Trophoblast cell (in vitro differentiated cells and primary cell): ENCODE data around the gene NPC1.
"Not testable (repeated sequence)": the region's sequence is repeated elsewhere in the genome, so short reads cannot be mapped to it uniquely, and the experiment has no call there.

Experiments
- DNase-seq, 2 donors: peaks; one replicate each; pipeline ENCODE4 v3.0.0-alpha.2; 2016
- H2AFZ ChIP-seq: 2 replicates; pipeline ENCODE4 v1.6.1; 2013; ENCODE audit warnings: low read length, moderate library complexity, mild to moderate bottlenecking; ENCODE audit not compliant: insufficient read depth, poor library complexity
- H2AK5ac ChIP-seq: 2 replicates; pipeline ENCODE4 v1.6.1; 2013; ENCODE audit warnings: mild to moderate bottlenecking, low read length
- H2BK120ac ChIP-seq: 2 replicates; pipeline ENCODE4 v1.6.1; 2013; ENCODE audit warnings: low read length, mild to moderate bottlenecking, moderate library complexity; ENCODE audit not compliant: insufficient read depth, poor library complexity
- H2BK12ac ChIP-seq: 2 replicates; pipeline ENCODE4 v1.6.1; 2013; ENCODE audit warnings: mild to moderate bottlenecking, low read length, moderate library complexity
- H2BK5ac ChIP-seq: 2 replicates; pipeline ENCODE4 v1.6.1; 2013; ENCODE audit warnings: low read length, low read depth, moderate library complexity, mild to moderate bottlenecking; ENCODE audit not compliant: poor library complexity
- H3K14ac ChIP-seq: 2 replicates; pipeline ENCODE4 v1.6.1; 2013; ENCODE audit warnings: mild to moderate bottlenecking, low read length
- H3K18ac ChIP-seq: 2 replicates; pipeline ENCODE4 v1.6.1; 2013; ENCODE audit warnings: mild to moderate bottlenecking, low read length
- H3K23ac ChIP-seq: 2 replicates; pipeline ENCODE4 v1.6.1; 2013; ENCODE audit warnings: low read length
- H3K27ac ChIP-seq: 2 replicates; pipeline ENCODE4 v1.5.1; 2013; ENCODE audit warnings: low read depth, mild to moderate bottlenecking, inconsistent platforms, low read length, moderate library complexity
- H3K27me3 ChIP-seq: 2 replicates; pipeline ENCODE4 v1.6.1; 2013; ENCODE audit warnings: inconsistent platforms, mild to moderate bottlenecking, low read length, moderate library complexity; ENCODE audit not compliant: insufficient read depth
- H3K36me3 ChIP-seq, 2 experiments: 1 replicate in 1 of 2; 2 replicates in 1 of 2; pipeline ENCODE4 v1.6.1; 2013; ENCODE audit warnings: low read length in 2 of 2, mild to moderate bottlenecking in 2 of 2, moderate library complexity in 1 of 2; ENCODE audit not compliant: insufficient read depth in 2 of 2, control insufficient read depth in 1 of 2
- H3K4ac ChIP-seq: 2 replicates; pipeline ENCODE4 v1.6.1; 2013; ENCODE audit warnings: low read depth, mild to moderate bottlenecking, low read length, moderate library complexity
- H3K4me1 ChIP-seq, 2 experiments: 1 replicate in 1 of 2; 2 replicates in 1 of 2; pipeline ENCODE4 v1.6.1; 2013; ENCODE audit warnings: low read length in 2 of 2, mild to moderate bottlenecking in 2 of 2, moderate library complexity in 1 of 2; ENCODE audit not compliant: insufficient read depth in 2 of 2, control insufficient read depth in 1 of 2
- H3K4me2 ChIP-seq: 2 replicates; pipeline ENCODE4 v1.6.1; 2013; ENCODE audit warnings: inconsistent platforms, mild to moderate bottlenecking, low read length, moderate library complexity
- H3K4me3 ChIP-seq: 2 replicates; pipeline ENCODE4 v1.5.1; 2013; ENCODE audit warnings: mild to moderate bottlenecking, low read depth, low read length, inconsistent platforms
- H3K79me1 ChIP-seq: one replicate; pipeline ENCODE4 v1.6.1; 2013; ENCODE audit warnings: low read length
- H3K79me2 ChIP-seq: 2 replicates; pipeline ENCODE4 v1.6.1; 2013; ENCODE audit warnings: low read length, mild to moderate bottlenecking; ENCODE audit not compliant: control insufficient read depth, insufficient read depth, poor library complexity
- H3K9ac ChIP-seq: 2 replicates; pipeline ENCODE4 v1.6.1; 2013; ENCODE audit warnings: mild to moderate bottlenecking, low read length
- H3K9me3 ChIP-seq: 2 replicates; pipeline ENCODE4 v1.6.1; 2013; ENCODE audit warnings: low read depth, mild to moderate bottlenecking, control low read depth, inconsistent platforms, low read length; ENCODE audit not compliant: insufficient read depth
- H4K12ac ChIP-seq: 2 replicates; pipeline ENCODE4 v1.6.1; 2013; ENCODE audit warnings: low read depth, mild to moderate bottlenecking, low read length, moderate library complexity
- H4K8ac ChIP-seq: 2 replicates; pipeline ENCODE4 v1.6.1; 2013; ENCODE audit warnings: low read depth, mild to moderate bottlenecking, low read length, moderate library complexity
- H4K91ac ChIP-seq: one replicate; pipeline ENCODE4 v1.6.1; 2013; ENCODE audit warnings: low read depth, mild to moderate bottlenecking, low read length, moderate library complexity
- WGBS: extraction: QIAGEN DNeasy Blood & Tissue Kit; methylation state at CpG from one replicate; pipeline ENCODE4 v1.1.7; 2013; ENCODE audit warnings: missing lambda C conversion rate; ENCODE audit not compliant: insufficient read length, insufficient coverage; ENCODE audit errors: extremely low coverage; 5-methylcytosine and 5-hydroxymethylcytosine counted together

NPC1 gene

GRCh38 chr18:23510923-23511322, 75.4 kb downstream of the NPC1 start:
- not testable (repeated sequence) for H4K12ac ChIP-seq, H3K9me3 ChIP-seq, H2BK12ac ChIP-seq, DNase-seq, H3K23ac ChIP-seq, H2AFZ ChIP-seq, H3K79me1 ChIP-seq, H3K14ac ChIP-seq, H3K18ac ChIP-seq, H4K8ac ChIP-seq, H3K4me2 ChIP-seq, H3K79me2 ChIP-seq, H3K4me1 ChIP-seq, H3K4me3 ChIP-seq, H2AK5ac ChIP-seq, H3K4ac ChIP-seq, H3K9ac ChIP-seq, H2BK120ac ChIP-seq, H3K27me3 ChIP-seq, H2BK5ac ChIP-seq, H3K27ac ChIP-seq, H4K91ac ChIP-seq
- H3K36me3 ChIP-seq = peaks cover 14 to 15% of the 10 kb centered on the region in 2 experiments
- WGBS = no CpG with 5 or more reads among the region's 2 CpGs

GRCh38 chr18:23506393-23506792, 79.9 kb downstream of the NPC1 start:
- H3K27ac ChIP-seq = no peak overlapping the region
- peaks cover 6% of the 10 kb centered on the region for H3K79me2 ChIP-seq
- no peaks in the 10 kb centered on the region for H3K27me3 ChIP-seq
- no peak overlapping the region for H2BK120ac ChIP-seq
- no peak for DNase-seq
- no peak overlapping the region for H4K8ac ChIP-seq
- no peaks in the 10 kb centered on the region for H3K9me3 ChIP-seq
- no peak overlapping the region for H4K12ac ChIP-seq
- H3K18ac ChIP-seq = no peak overlapping the region
- no peak overlapping the region for H2AFZ ChIP-seq
- H3K4me2 ChIP-seq = no peak overlapping the region
- H4K91ac ChIP-seq = no peak overlapping the region
- H2BK5ac ChIP-seq = no peak overlapping the region
- H3K79me1 ChIP-seq = peaks cover 8% of the 10 kb centered on the region
- H3K36me3 ChIP-seq = peaks cover 13% of the 10 kb centered on the region in 2 experiments
- peaks cover 0 to 2% of the 10 kb centered on the region in 2 experiments for H3K4me1 ChIP-seq
- H3K4ac ChIP-seq = no peak overlapping the region
- H3K14ac ChIP-seq = no peak overlapping the region
- no peak overlapping the region for H2BK12ac ChIP-seq
- WGBS = no CpG with 5 or more reads among the region's 6 CpGs
- H2AK5ac ChIP-seq = no peak overlapping the region
- H3K4me3 ChIP-seq = no peak overlapping the region
- H3K23ac ChIP-seq = no peak overlapping the region
- no peak overlapping the region for H3K9ac ChIP-seq

DNA sequence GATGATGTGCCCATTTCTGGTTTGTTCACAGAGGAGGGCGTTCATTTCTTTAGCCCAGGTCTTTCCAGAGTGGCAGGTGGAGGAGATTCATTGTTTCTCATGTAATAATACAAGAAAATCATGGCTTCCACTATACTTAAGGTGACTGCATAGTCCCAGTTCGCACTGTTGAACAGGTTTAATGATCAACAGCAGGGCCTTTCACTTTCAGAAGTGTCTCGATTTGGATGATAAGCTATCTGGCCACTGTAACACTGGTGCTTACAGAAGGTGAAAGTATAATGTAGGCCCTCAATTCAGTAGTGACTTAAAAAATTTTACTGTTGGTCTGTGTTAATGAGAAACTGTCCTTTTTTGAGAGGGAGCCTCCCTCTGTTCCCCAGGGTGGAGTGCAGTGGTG, 81.6 kb downstream of the NPC1 start:
- Histone ChIP-seq H2AK5ac (no peak overlapping the region), H3K79me2 (peaks cover 6% of the 10 kb centered on the region), H3K4me2 (peak overlapping the region; percentile 90), H2BK12ac (no peak overlapping the region), H4K91ac (no peak overlapping the region), H3K4ac (peak overlapping the region; percentile 30), H3K9ac (no peak overlapping the region), H3K4me3 (no peak overlapping the region), H3K36me3 (peaks cover 6 to 10% of the 10 kb centered on the region in 2 experiments), H2BK120ac (no peak overlapping the region), H3K9me3 (no peaks in the 10 kb centered on the region), H4K12ac (no peak overlapping the region), H2AFZ (no peak overlapping the region), H3K79me1 (peaks cover 8% of the 10 kb centered on the region), H3K27me3 (no peaks in the 10 kb centered on the region), H2BK5ac (no peak overlapping the region), H3K18ac (no peak overlapping the region), H3K23ac (no peak overlapping the region), H3K4me1 (peaks cover 0 to 2% of the 10 kb centered on the region in 2 experiments), H3K27ac (no peak overlapping the region), H4K8ac (no peak overlapping the region), H3K14ac (no peak overlapping the region)
- WGBS = no CpG with 5 or more reads among the region's 3 CpGs
- DNase-seq = no peak

- H3K79me2 ChIP-seq = peaks cover 6% of the 10 kb centered on the region
- H2AFZ ChIP-seq = no peak overlapping the region
- H2BK12ac ChIP-seq = no peak overlapping the region
- peak overlapping the region; percentile 82 for H4K8ac ChIP-seq
- peak overlapping the region; percentile 37 for H4K12ac ChIP-seq
- peak overlapping the region; percentile 94 for H3K9ac ChIP-seq
- H3K27ac ChIP-seq = no peak overlapping the region
- DNase-seq = peak in 1 of 2 donors; percentile 18
- H4K91ac ChIP-seq = no peak overlapping the region
- H3K18ac ChIP-seq = peak overlapping the region; percentile 89
- peak overlapping the region; percentile 98 for H3K4me3 ChIP-seq
- H3K27me3 ChIP-seq = no peaks in the 10 kb centered on the region
- peaks cover 8% of the 10 kb centered on the region for H3K79me1 ChIP-seq
- H3K36me3 ChIP-seq = peaks cover 3 to 7% of the 10 kb centered on the region in 2 experiments
- H3K14ac ChIP-seq = peak overlapping the region; percentile 87
- H3K4ac ChIP-seq = peak overlapping the region; percentile 72
- no peaks in the 10 kb centered on the region for H3K9me3 ChIP-seq
- no peak overlapping the region for H2AK5ac ChIP-seq
- peak overlapping the region; percentile 5 for H2BK5ac ChIP-seq
- no CpG with 5 or more reads among the region's 21 CpGs for WGBS
- no peak overlapping the region for H3K23ac ChIP-seq
- H3K4me1 ChIP-seq = peaks cover 0 to 2% of the 10 kb centered on the region in 2 experiments
- H2BK120ac ChIP-seq = no peak overlapping the region
- H3K4me2 ChIP-seq = peak overlapping the region; percentile 90
Observed at GRCh38 chr18:23503963-23504344, 82.4 kb downstream of the NPC1 start.
